Adipose tissue (tissue), 3 donors: ENCODE data around the gene GLG1. TPM values are rescaled to one million over a fixed set of nuclear protein-coding genes. Genes with fewer than 3 reads are reported as not detected.
"Not testable (repeated sequence)": the region's sequence is repeated elsewhere in the genome, so short reads cannot be mapped to it uniquely, and the experiment has no call there.

Source experiments
- H3K27ac ChIP-seq: one replicate; pipeline ENCODE4 v1.5.1; 2013; ENCODE audit warnings: low read depth, low read length
- WGBS, 3 donors: extraction: QIAGEN DNeasy Blood & Tissue Kit; methylation state at CpG; one replicate each; pipeline ENCODE4 v1.1.7; 2013; 5-methylcytosine and 5-hydroxymethylcytosine counted together
- polyA plus RNA-seq, 3 donors: library from polyadenylated mRNA; stranded (reverse); fragments of 200-250 nt; gene quantifications; one replicate each; pipeline ENCODE4 v1.2.3, GENCODE V29; 2013
- donor health status: healthy with polysubstance abuse.
- donor health status: Bipolar disorder and iron deficiency.
- donor health status: healthy.

GLG1 gene
- polyA plus RNA-seq, 3 donors = 23.8 to 39.1 (median 38.9) TPM

DNA sequence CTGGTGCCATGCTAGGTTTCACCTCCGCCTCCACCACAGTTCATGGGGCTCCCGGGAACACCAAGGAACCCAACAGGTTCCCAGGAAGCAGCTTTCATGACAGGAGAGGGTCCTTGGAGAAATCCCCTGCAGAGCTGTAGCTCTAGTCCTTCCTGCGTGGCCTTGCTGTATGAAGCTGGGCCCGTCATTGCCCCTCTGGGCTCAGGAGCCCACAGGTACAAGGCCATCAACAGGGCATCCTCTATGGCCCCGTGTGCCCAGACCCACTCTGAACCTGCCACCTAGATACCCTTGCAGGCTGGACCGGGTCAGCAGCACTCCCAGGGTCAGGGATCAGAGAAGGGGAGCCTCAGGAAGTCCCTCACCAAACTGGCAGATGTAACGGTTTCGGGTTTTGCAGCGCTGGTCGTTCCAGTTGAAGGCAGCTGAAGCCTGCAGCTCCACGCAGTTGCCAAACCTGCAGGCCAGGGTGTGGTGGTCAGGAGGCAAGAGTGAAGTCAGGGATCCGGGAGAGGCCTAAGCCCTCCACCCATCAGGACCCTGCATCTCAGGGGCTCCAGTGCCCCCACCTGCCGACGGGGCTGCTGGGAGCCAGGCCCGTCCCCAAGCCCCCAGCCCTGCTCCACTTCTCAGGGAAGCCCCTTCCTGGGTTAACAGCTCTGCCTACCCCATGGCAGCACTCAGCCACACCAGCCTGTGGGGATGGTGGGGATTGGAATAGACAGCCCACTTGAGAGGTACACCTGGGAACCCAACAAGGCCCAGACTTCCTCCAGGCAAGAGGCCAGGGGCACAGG lies 197.5 kb downstream of the GLG1 start:
- WGBS, 3 donors = 91 to 93% (median 92%) methylated on average over 8 to 13 of the region's 15 CpGs
- not testable (repeated sequence) for H3K27ac ChIP-seq

DNA sequence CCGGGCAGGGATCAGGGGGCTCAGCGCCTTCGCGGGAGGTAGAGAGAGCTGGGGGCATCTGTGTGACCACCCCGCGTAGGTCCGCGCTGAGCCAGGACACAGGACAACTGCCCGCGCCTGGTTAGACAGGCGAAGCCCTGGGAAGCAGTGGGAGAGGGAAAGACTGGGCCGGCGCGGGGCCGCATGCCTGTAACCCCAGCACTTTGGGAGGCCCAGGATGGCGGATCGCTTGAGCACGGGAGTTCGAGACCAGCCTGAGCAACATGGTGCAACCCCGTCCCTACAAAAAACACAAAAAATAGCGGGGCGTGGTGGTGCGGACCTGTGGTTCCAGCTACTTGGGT lies 199.6 kb downstream of the GLG1 start:
- 4 to 22% (median 20%) methylated on average over 9 to 13 of the region's 23 CpGs for WGBS, 3 donors
- H3K27ac ChIP-seq = not testable (repeated sequence)

DNA sequence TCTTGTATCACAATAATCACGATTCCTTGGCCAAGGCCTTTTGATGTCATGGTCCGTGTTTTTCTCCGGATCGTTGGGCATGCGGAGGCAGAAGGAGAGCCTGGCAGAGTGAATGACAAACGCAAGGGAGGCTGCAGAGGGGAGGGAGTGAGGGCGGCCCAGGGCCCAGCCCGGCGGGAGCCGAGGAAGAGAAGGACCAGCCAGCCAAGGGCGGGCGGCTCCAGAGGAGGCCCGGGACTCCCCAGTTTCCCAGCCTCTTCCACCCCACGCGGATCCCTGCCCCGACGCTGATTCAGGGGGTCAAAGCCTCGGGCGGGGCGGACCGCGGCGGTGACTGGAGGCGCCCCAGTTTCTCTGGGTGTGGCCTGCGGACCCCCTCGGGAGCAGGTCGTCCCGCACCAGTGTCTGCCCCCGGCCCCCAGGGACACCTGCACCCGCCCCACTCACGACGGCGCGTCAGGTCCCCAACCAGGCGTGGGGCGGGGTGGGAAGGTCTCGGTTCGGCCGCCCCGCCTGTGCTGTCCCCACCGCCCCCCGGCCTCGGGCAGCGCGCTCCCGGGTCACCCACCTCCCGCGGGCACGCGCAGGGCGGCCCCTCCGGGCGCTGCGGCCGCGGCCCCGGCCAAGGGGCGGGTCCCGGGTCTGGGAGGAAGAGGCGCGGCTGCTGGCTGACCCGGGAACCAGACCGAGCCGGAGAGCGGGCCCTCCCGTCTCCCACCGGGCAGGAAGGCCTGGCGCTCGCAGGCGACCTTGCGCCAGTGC lies 200.1 kb downstream of the GLG1 start:
- H3K27ac ChIP-seq = not testable (repeated sequence)
- WGBS, 3 donors = 1 to 5% (median 3%) methylated on average over 8 to 23 of the region's 71 CpGs

DNA sequence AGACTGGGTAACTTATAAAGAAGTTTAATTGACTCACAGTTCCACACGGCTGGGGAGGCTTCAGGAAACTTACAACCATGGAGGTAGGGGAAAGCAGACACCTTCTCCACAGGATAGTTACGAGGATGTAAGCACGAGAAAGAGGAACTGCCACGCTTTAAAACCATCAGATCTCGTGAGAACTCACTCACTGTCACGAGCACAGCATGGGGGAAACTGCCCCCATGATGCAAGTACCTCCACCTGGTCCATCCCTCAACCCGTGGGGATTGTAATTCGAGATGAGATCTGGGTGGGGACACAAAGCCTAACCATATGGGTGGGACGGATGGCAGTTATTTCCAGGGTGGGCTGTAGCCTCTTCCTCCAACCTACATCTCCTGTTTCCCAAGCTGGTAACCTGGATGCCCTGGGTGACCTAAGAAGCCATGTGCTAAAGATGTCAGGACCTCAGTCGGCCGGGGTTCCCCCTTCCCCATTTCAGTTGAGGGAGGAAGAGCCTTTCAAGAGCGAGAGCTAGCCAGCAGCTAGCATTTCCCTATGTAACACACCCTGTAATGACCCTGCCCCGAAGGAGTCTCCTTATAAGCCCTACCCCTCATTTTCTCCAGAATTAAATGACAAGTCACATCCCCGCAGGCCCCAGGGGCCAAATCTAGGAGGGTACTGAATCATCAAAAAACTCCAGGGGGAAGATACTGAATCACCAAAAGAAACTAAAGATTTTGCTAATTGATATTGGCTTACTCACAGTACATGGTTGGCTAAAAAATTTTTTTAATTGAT lies 202.6 kb downstream of the GLG1 start:
- WGBS, 3 donors = 38 to 66% (median 49%) methylated on average over 5 to 6 of the region's 14 CpGs
- H3K27ac ChIP-seq = not testable (repeated sequence)

DNA sequence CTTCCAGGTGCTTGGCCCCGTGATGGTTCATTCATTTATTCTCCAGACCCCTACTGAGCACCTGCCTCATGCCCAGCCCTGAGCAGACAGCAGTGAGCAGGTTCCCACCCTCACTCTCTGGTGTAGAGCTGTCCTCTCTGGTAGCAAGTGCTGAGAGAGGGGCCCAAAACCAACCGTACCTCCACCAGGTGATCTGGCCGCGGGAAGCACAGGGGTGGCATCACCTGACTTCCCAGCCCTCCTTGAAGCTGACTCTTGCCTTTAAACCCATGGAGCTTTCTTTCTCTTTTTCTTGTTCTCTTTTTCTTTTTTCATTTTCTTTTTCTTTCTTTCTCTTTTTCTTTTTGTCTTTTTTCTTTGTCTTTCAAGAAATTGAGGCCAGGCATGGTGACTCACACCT lies 206.7 kb downstream of the GLG1 start:
- H3K27ac ChIP-seq = not testable (repeated sequence)
- 83 to 95% (median 92%) methylated on average over 3 of the region's 4 CpGs for WGBS, 3 donors

DNA sequence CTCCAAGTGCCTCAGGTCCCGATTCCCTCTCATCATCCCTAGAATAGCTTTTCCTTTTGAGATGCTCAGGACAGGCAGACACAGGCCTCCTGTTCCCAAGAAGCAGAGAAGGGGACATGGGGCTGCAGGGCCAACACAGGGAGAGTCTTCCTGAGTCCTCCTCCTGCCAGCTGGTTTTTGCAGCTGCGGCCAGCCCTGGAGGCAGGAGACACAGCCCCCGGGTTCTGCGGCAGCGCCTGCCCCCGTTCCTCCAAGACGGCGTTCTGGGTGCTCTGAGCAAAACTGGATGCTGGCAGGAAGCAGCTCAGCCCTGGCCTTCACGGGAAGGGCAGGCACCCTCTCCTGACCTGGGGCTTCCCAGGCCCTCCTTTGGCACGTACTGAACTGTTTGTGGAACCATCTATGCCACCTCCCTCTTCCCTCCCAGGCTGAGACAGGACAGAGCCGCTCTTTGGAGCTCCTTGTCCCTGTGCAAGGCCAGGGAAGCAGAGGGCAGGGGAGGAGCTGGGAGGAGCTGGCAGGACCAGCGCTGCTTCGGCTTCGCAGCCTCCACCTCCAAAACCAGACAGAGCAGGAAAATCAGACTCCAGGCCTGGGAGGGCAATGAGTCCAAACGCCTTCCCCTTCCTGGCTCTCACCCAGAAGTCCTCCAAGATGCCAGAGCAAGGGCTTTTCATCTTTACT lies 208.6 kb downstream of the GLG1 start:
- 26 to 57% (median 35%) methylated on average over 11 to 12 of the region's 15 CpGs for WGBS, 3 donors
- H3K27ac ChIP-seq = not testable (repeated sequence)

Other genes with a start within 250 kb of the GLG1 start
- 1 to 10 TPM; 5.7 to 8.6 (median 6.4) TPM for gene NPIPB15, start 230.8 kb downstream of the GLG1 start, polyA plus RNA-seq
- under 1 TPM; 0.15 to 0.71 (median 0.45) TPM for gene CLEC18B, start 185.6 kb downstream of the GLG1 start, polyA plus RNA-seq
- gene RFWD3, start 59.8 kb upstream of the GLG1 start, polyA plus RNA-seq = 1 to 10 TPM; 2.8 to 6.3 (median 4.2) TPM
- 10 to 100 TPM in 2 of 3 donors, 1 to 10 TPM in 1; 5.6 to 15.0 (median 13.4) TPM for gene MLKL, start 93.7 kb upstream of the GLG1 start, polyA plus RNA-seq
- gene FA2H, start 167.7 kb upstream of the GLG1 start, polyA plus RNA-seq = 1 to 10 TPM; 1.0 to 4.0 (median 2.8) TPM